K562 (cell line): ENCODE measurements around the gene ABL1. TPM values are rescaled to one million over a fixed set of nuclear protein-coding genes. Genes with fewer than 3 reads are reported as not detected.

Source experiments
- ATAC-seq: fragments of 200-7000 bp; cut with Tn5 transposase; 3 replicates; pipeline ENCODE4 v1.9.1; 2020; ENCODE audit warnings: moderate library complexity
- BruUV-seq: library from RNA; stranded (reverse); fragments of 400-500 nt; replicated peaks from 2 replicates; lab custom pipeline; 2021; lab: Mats Ljungman, UMichigan
- CTCF ChIA-PET: fragments of 300-600 bp; formaldehyde crosslinking; extraction: SDS; loops from one replicate; lab custom pipeline; 2021; ENCODE audit warnings: low intra/inter-chr PET ratio; lab: Yijun Ruan, JAX
- POLR2A ChIA-PET: fragments of 300-600, 350-650 bp; sonication (Branson Sonifier 250); formaldehyde crosslinking; extraction: SDS; loops from one replicate; lab custom pipeline; 2021; ENCODE audit warnings: antibody characterized with exemption, inconsistent platforms; lab: Yijun Ruan, JAX
- DNase-seq, 4 experiments: peaks; one replicate each; pipeline versions ENCODE4 v3.0.0 to v3.0.0-alpha.2; 2011 to 2018; ENCODE audit warnings: low spot score in 3 of 4, mixed read lengths in 3 of 4; ENCODE audit errors: extremely low read depth in 1 of 4
- FAIRE-seq: peaks from 2 replicates; lab custom pipeline; 2011; peaks lifted over from hg19 to GRCh38; lab: Jason Lieb, UNC
- H2AFZ ChIP-seq: 2 replicates; pipeline ENCODE4 v1.6.0; 2011; ENCODE audit warnings: low read depth, low read length, control low read depth, inconsistent platforms
- H3K27ac ChIP-seq: fragments of 200-600 bp; 3 replicates; pipeline ENCODE4 v1.8.0; 2011; ENCODE audit warnings: low read depth, mild to moderate bottlenecking, control low read depth, inconsistent platforms, low read length, moderate library complexity, mixed read lengths; ENCODE audit errors: extremely low read depth
- H3K27me3 ChIP-seq, 2 experiments: fragments of 300-600 bp in 1 of 2; 2 replicates in 1 of 2; 3 replicates in 1 of 2; pipeline versions ENCODE4 v1.6.0 to v1.8.0; 2011; ENCODE audit warnings: inconsistent platforms in 2 of 2, low read length in 2 of 2, mild to moderate bottlenecking in 1 of 2, mixed read lengths in 1 of 2, moderate library complexity in 1 of 2; ENCODE audit not compliant: control insufficient read depth in 2 of 2, insufficient read depth in 2 of 2
- H3K36me3 ChIP-seq: fragments of 300-600 bp; 3 replicates; pipeline ENCODE4 v1.8.0; 2011; ENCODE audit warnings: mild to moderate bottlenecking, low read length, inconsistent platforms; ENCODE audit not compliant: control insufficient read depth, insufficient read depth
- H3K4me1 ChIP-seq, 2 experiments: fragments of 200-600 bp in 1 of 2; replicated peaks in 1 of 2; 2 replicates in 1 of 2; 3 replicates in 1 of 2; pipeline versions ENCODE4 v1.5.1 to v1.8.0; 2011; ENCODE audit warnings: inconsistent platforms in 2 of 2, low read length in 2 of 2, mild to moderate bottlenecking in 1 of 2, mixed read lengths in 1 of 2, moderate library complexity in 1 of 2; ENCODE audit not compliant: control insufficient read depth in 2 of 2, insufficient read depth in 2 of 2
- H3K4me2 ChIP-seq: 2 replicates; pipeline ENCODE4 v1.6.1; 2011; ENCODE audit warnings: low read length, control low read depth, inconsistent platforms, mixed read lengths; ENCODE audit not compliant: insufficient read depth
- H3K4me3 ChIP-seq: fragments of 200-600 bp; sonication (generic), shearing (Covaris generic); 2 replicates; pipeline ENCODE4 v1.5.1; 2016; ENCODE audit warnings: control low read depth, inconsistent platforms
- H3K79me2 ChIP-seq: fragments of 200-600 bp; 3 replicates; pipeline ENCODE4 v1.8.0; 2011; ENCODE audit warnings: low read length, inconsistent platforms; ENCODE audit not compliant: control insufficient read depth, insufficient read depth
- H3K9ac ChIP-seq, 2 experiments: 2 replicates each; pipeline versions ENCODE4 v1.6.0 to v1.6.1; 2011; ENCODE audit warnings: low read depth in 2 of 2, low read length in 2 of 2, control low read depth in 1 of 2, inconsistent platforms in 1 of 2, mild to moderate bottlenecking in 1 of 2, mixed read lengths in 1 of 2; ENCODE audit not compliant: insufficient read depth in 1 of 2
- H3K9me1 ChIP-seq: one replicate; pipeline ENCODE4 v1.6.0; 2011; ENCODE audit warnings: inconsistent platforms, mild to moderate bottlenecking, low read length, moderate library complexity; ENCODE audit not compliant: control insufficient read depth, insufficient read depth
- H3K9me3 ChIP-seq: replicated peaks from 2 replicates; pipeline ENCODE4 v1.5.1; 2011; ENCODE audit warnings: low read depth, low read length, inconsistent platforms; ENCODE audit not compliant: control insufficient read depth, insufficient read depth
- H4K20me1 ChIP-seq: replicated peaks from 2 replicates; pipeline ENCODE4 v1.6.1; 2011; ENCODE audit warnings: low read length, inconsistent platforms, mixed read lengths; ENCODE audit not compliant: control insufficient read depth, insufficient read depth
- FOS ChIP-seq: IDR thresholded peaks from 3 replicates; pipeline ENCODE4 v1.6.1; 2011; ENCODE audit not compliant: insufficient read length; ENCODE audit errors: extremely low read depth
- MLX ChIP-seq, 2 experiments: fragments of 450-650 bp in 1 of 2; sonication (generic) in 1 of 2; formaldehyde crosslinking; conservative IDR thresholded peaks; 2 replicates each; pipeline versions ENCODE4 v1.4.0 to v1.8.1; 2020 to 2022; ENCODE audit warnings: mild to moderate bottlenecking in 1 of 2, missing genetic modification reagents in 1 of 2
- TCF3 ChIP-seq: sonication (generic); formaldehyde crosslinking; IDR thresholded peaks from 2 replicates; pipeline ENCODE4 v1.4.0; 2020; ENCODE audit warnings: mild to moderate bottlenecking, missing genetic modification reagents
- THRB ChIP-seq: fragments of 450-650 bp; formaldehyde crosslinking; conservative IDR thresholded peaks from 2 replicates; pipeline ENCODE4 v1.4.0; 2022; ENCODE audit warnings: mild to moderate bottlenecking, missing genetic modification characterization
- ZNF407 ChIP-seq: fragments of 450-650 bp; IDR thresholded peaks from 2 replicates; pipeline ENCODE4 v1.6.1; 2016; ENCODE audit warnings: low read depth
- WGBS: fragments of 100-300 bp; shearing (Covaris generic); methylation state at CpG from one replicate; pipeline ENCODE4 v1.1.6; 2016; ENCODE audit warnings: low coverage, mixed read lengths; ENCODE audit not compliant: insufficient coverage; ENCODE audit errors: missing lambda C conversion rate; 5-methylcytosine and 5-hydroxymethylcytosine counted together
- in situ Hi-C: fragments of 300-500 bp; cut with MboI; formaldehyde crosslinking; loops from 4 replicates; pipeline ENCODE4 v1.15.0; 2018; ENCODE audit warnings: inconsistent platforms, mixed read lengths
- intact Hi-C: fragments of 100-400 bp; cut with micrococcal nuclease; formaldehyde crosslinking; loops from 2 replicates; pipeline ENCODE4 v1.14.2; 2022
- polyA plus RNA-seq, 8 experiments: library from polyadenylated mRNA; depleted of rRNA in 4 of 8; stranded (reverse) in 5 of 8; unstranded in 3 of 8; fragments of >200 nt; fragmentation: Nextera tagmentation in 2 of 8; fragmentation: Illumina TruSeq in 1 of 8; extraction: Ambion mirVana in 2 of 8; extraction: Trizol in 1 of 8; gene quantifications; 2 replicates each; pipeline versions ENCODE4 v1.2.1 to v1.2.3, GENCODE V29; 2011 to 2014; ENCODE audit warnings: inconsistent platforms in 1 of 8, missing spikeins in 1 of 8
- total RNA-seq, 7 experiments: library from RNA; depleted of rRNA in 6 of 7; stranded (reverse); fragments of >200 nt in 6 of 7; fragmentation: Illumina TruSeq in 2 of 7; extraction: Trizol in 2 of 7; gene quantifications; 2 replicates each; pipeline versions ENCODE4 v1.2.1 to v1.2.3, GENCODE V29; 2011 to 2021; ENCODE audit warnings: low replicate concordance in 1 of 7

ABL1 gene
- total and polyA plus RNA-seq, 9 of the 15 experiments (the other 6 are each of a cell fraction or from before 2014, with no cell fraction given), result 1.5 to 130 (median 37.8) TPM

- no peaks in the 10 kb centered on the region for H3K36me3 ChIP-seq
- H3K79me2 ChIP-seq, result no peaks in the 10 kb centered on the region
- H4K20me1 ChIP-seq, result peaks cover 94% of the 10 kb centered on the region
- ATAC-seq, result no peak
- BruUV-seq, result no TSS peak
- H2AFZ ChIP-seq, result no peak overlapping the region
- no peak overlapping the region for H3K27ac ChIP-seq
- TF ChIP-seq ZNF407, result no peak
- no peak for TF ChIP-seq FOS
- TF ChIP-seq MLX (CRISPR knock-in tag; conservative IDR thresholded peaks at IDR 0.05), result 0 out of 4 replicates have a peak, but pooled peaks of 1 of the 2 experiments have one; percentile 12
- no peak for TF ChIP-seq TCF3 (CRISPR knock-in tag)
- TF ChIP-seq THRB (CRISPR knock-in tag), result no peak
- TF ChIP-seq, all 486 proteins: peak for 1
- peak in 2 of 4 experiments; percentile 60 to 61 for DNase-seq
- no peak for FAIRE-seq
- Histone ChIP-seq H3K9me1 (peaks cover 17% of the 10 kb centered on the region), H3K27me3 (peaks cover 64 to 78% of the 10 kb centered on the region in 2 experiments), H3K4me1 (peaks cover 6 to 84% of the 10 kb centered on the region in 2 experiments; a peak in 4 of 5 replicates), H3K4me2 (no peak overlapping the region), H3K9me3 (no peaks in the 10 kb centered on the region), H3K9ac (no peak overlapping the region; a peak in 1 of 4 replicates), H3K4me3 (no peak overlapping the region)
- 6% methylated on average over 4 of the region's 4 CpGs for WGBS
- POLR2A ChIA-PET, result interaction anchor here (0.6 to 21.3 kb wide), 7 partner anchors 5 to 318 kb away, joined by 3 to 334 read pairs (median 5); partner anchors contain the start of gene QRFP
- CTCF ChIA-PET, result no interaction called here
- intact Hi-C loops, result no loop called here
- in situ Hi-C loops, result no loop called here
Measured at GRCh38 chr9:130898552-130898852, 63.4 kb downstream of the ABL1 start.
